ENCODE measurements around the gene SCARF2.

SCARF2 gene

GRCh38 chr22:20430101-20430719 is 7.4 kb downstream of the SCARF2 start:
- intact Hi-C loops (cut with DNase I) = no loop called here

GRCh38 chr22:20429254-20430100 is 8.1 kb downstream of the SCARF2 start:
- intact Hi-C loops (cut with DNase I) = no loop called here

More at GRCh38 chr22:20430101-20430719, 7.4 kb downstream of the SCARF2 start:
- DNase-seq = peak in 2 of 10 donors; percentile 60 to 83

GRCh38 chr22:20428496-20429253 is 8.9 kb downstream of the SCARF2 start:
- DNase-seq = peak in 2 of 10 donors; percentile 62 to 71
- intact Hi-C loops (cut with DNase I) = no loop called here

More at GRCh38 chr22:20429254-20430100, 8.1 kb downstream of the SCARF2 start:
- DNase-seq = peak in 5 of 10 donors; percentile 37 to 92 (median 55)

GRCh38 chr22:20427945-20428417 is 9.6 kb downstream of the SCARF2 start:
- intact Hi-C loops (cut with DNase I) = no loop called here
- DNase-seq = peak in 2 of 10 donors; percentile 31 to 63

GRCh38 chr22:20427104-20427944 is 10.3 kb downstream of the SCARF2 start:
- peak in 2 of 10 donors; percentile 40 to 72 for DNase-seq
- intact Hi-C loops (cut with DNase I) = no loop called here

- intact Hi-C loops (cut with DNase I) = no loop called here
- DNase-seq = peak in 3 of 10 donors; percentile 61 to 78 (median 69)
These were observed 11.4 kb downstream of the SCARF2 start for GRCh38 chr22:20426259-20426615.

- DNase-seq = peak in 3 of 10 donors; percentile 72 to 82 (median 79)
- intact Hi-C loops (cut with DNase I) = no loop called here
These were observed 11.9 kb downstream of the SCARF2 start for GRCh38 chr22:20425566-20426258.

- peak in 8 of 10 donors; percentile 63 to 97 (median 82) for DNase-seq
- intact Hi-C loops (cut with DNase I) = no loop called here
These were observed 12.6 kb downstream of the SCARF2 start for GRCh38 chr22:20424932-20425565.

GRCh38 chr22:20424568-20424931 is 13.1 kb downstream of the SCARF2 start:
- no peak for DNase-seq
- intact Hi-C loops (cut with DNase I) = no loop called here

- intact Hi-C loops (cut with DNase I) = no loop called here
- peak in 5 of 10 donors; percentile 54 to 93 (median 78) for DNase-seq
These were observed 13.6 kb downstream of the SCARF2 start for GRCh38 chr22:20423906-20424551.

- intact Hi-C loops (cut with DNase I) = no loop called here
- DNase-seq = peak; percentile 81 to 98 (median 90)
These were observed 14.4 kb downstream of the SCARF2 start for GRCh38 chr22:20423008-20423905.

GRCh38 chr22:20422271-20423007 is 15.2 kb downstream of the SCARF2 start:
- intact Hi-C loops (cut with DNase I) = no loop called here
- DNase-seq = peak in 3 of 10 donors; percentile 79 to 87 (median 86)

GRCh38 chr22:20421507-20421874 is 16.1 kb downstream of the SCARF2 start:
- DNase-seq = peak in 1 of 10 donors; percentile 17
- intact Hi-C loops (cut with DNase I) = no loop called here

- intact Hi-C loops (cut with DNase I) = no loop called here
- peak in 1 of 10 donors; percentile 25 for DNase-seq
These were observed 17.3 kb downstream of the SCARF2 start for GRCh38 chr22:20420157-20420842.

GRCh38 chr22:20419664-20419951 is 18.0 kb downstream of the SCARF2 start:
- peak in 1 of 10 donors; percentile 11 for DNase-seq
- intact Hi-C loops (cut with DNase I) = no loop called here

- DNase-seq = peak; percentile 65 to 97 (median 84)
- intact Hi-C loops (cut with DNase I) = loop anchor here (1.0 kb wide), 2 partner anchors 38 to 78 kb away; no protein-coding TSS in a partner anchor
These were observed 19.3 kb downstream of the SCARF2 start for GRCh38 chr22:20418211-20418788.
